Measurements from ENCODE around the gene PSMB3.
A peak's percentile ranks its signal among the peaks of the same experiment; 100 is the strongest.

Gene PSMB3

GRCh38 chr17:38727736-38728135 lies 24.8 kb upstream of the PSMB3 start (continued):
- TF ChIP-seq, protein P1, sequence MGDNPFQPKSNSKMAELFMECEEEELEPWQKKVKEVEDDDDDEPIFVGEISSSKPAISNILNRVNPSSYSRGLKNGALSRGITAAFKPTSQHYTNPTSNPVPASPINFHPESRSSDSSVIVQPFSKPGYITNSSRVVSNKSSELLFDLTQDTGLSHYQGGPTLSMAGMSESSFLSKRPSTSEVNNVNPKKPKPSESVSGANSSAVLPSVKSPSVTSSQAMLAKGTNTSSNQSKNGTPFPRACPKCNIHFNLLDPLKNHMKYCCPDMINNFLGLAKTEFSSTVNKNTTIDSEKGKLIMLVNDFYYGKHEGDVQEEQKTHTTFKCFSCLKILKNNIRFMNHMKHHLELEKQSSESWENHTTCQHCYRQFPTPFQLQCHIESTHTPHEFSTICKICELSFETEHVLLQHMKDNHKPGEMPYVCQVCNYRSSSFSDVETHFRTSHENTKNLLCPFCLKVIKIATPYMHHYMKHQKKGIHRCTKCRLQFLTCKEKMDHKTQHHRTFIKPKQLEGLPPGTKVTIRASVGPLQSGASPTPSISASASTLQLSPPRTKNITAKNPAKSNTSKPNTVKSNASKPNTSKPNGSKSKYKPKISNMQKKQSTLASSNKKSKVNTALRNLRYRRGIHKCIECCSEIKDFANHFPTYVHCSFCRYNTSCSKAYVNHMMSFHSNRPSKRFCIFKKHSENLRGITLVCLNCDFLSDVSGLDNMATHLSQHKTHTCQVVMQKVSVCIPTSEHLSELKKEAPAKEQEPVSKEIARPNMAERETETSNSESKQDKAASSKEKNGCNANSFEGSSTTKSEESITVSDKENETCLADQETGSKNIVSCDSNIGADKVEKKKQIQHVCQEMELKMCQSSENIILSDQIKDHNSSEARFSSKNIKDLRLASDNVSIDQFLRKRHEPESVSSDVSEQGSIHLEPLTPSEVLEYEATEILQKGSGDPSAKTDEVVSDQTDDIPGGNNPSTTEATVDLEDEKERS (tag by site-specific recombination; IDR thresholded peaks at IDR 0.05): no peak
- TF ChIP-seq, protein P2, sequence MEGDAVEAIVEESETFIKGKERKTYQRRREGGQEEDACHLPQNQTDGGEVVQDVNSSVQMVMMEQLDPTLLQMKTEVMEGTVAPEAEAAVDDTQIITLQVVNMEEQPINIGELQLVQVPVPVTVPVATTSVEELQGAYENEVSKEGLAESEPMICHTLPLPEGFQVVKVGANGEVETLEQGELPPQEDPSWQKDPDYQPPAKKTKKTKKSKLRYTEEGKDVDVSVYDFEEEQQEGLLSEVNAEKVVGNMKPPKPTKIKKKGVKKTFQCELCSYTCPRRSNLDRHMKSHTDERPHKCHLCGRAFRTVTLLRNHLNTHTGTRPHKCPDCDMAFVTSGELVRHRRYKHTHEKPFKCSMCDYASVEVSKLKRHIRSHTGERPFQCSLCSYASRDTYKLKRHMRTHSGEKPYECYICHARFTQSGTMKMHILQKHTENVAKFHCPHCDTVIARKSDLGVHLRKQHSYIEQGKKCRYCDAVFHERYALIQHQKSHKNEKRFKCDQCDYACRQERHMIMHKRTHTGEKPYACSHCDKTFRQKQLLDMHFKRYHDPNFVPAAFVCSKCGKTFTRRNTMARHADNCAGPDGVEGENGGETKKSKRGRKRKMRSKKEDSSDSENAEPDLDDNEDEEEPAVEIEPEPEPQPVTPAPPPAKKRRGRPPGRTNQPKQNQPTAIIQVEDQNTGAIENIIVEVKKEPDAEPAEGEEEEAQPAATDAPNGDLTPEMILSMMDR (tag by site-specific recombination; IDR thresholded peaks at IDR 0.05): no peak
- no peak for TF ChIP-seq ATF2 (tag by site-specific recombination; IDR thresholded peaks at IDR 0.05; ENCODE audit: low read depth)

DNA sequence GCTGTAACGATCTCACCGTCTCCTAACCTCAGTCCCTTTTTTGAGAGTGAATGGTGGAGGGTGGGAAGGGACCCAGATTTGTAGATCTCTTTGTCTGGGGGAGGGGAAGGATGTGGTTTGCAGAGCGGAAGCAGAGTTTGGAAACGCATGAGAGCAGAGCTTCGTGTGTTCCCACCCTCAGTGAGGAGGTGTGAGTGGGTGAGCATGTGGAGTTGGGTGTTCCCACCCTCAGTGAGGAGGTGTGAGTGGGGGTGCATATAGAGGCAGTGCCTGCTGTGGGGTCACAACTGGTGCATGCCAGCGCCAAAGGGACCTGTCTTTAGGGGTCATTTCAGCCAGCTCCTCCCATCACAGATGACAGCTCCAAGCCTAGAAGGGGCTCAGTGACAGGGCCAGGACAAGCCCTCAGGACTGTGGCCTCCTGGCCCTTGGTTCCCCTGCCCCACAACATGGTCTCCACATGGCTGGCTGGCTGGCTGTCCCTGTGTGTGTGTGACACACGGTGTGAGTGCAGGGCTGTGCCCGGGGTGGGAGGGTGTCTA lies 24.2 kb upstream of the PSMB3 start:
- no peak overlapping the region for H3K27ac ChIP-seq (ENCODE audit: extremely low read depth, low read depth, low read length)
- ChIA-PET POLR2A (interaction anchor here (0.6 to 3.5 kb wide), 10 partner anchors 8 to 68 kb away, joined by 3 to 23 read pairs (median 4); partner anchors contain the start of gene PSMB3), CTCF (interaction anchor here (0.6 to 2.8 kb wide), 8 partner anchors 10 to 71 kb away, joined by 3 to 14 read pairs (median 4); no protein-coding TSS in a partner anchor)
- H3K9me3 ChIP-seq (ENCODE audit: control insufficient read depth, insufficient read depth, low read depth, low read length): no peaks in the 10 kb centered on the region
- peaks cover 10 to 36% of the 10 kb centered on the region in 2 experiments for H3K36me3 ChIP-seq (ENCODE audit: control insufficient read depth in 2 of 2, insufficient read depth in 1 of 2, low read length in 2 of 2)
- no peak overlapping the region for H3K4me3 ChIP-seq (ENCODE audit: low read depth, low read length)
- peaks cover 5% of the 10 kb centered on the region for H3K4me1 ChIP-seq (ENCODE audit: control insufficient read depth, insufficient read depth, low read length)
- TF ChIP-seq ZNF449 (tag by site-specific recombination; IDR thresholded peaks at IDR 0.05): no peak
- no peak for TF ChIP-seq ZNF239 (tag by site-specific recombination; IDR thresholded peaks at IDR 0.05)
- TF ChIP-seq, protein P3, sequence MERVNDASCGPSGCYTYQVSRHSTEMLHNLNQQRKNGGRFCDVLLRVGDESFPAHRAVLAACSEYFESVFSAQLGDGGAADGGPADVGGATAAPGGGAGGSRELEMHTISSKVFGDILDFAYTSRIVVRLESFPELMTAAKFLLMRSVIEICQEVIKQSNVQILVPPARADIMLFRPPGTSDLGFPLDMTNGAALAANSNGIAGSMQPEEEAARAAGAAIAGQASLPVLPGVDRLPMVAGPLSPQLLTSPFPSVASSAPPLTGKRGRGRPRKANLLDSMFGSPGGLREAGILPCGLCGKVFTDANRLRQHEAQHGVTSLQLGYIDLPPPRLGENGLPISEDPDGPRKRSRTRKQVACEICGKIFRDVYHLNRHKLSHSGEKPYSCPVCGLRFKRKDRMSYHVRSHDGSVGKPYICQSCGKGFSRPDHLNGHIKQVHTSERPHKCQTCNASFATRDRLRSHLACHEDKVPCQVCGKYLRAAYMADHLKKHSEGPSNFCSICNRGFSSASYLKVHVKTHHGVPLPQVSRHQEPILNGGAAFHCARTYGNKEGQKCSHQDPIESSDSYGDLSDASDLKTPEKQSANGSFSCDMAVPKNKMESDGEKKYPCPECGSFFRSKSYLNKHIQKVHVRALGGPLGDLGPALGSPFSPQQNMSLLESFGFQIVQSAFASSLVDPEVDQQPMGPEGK (tag by site-specific recombination; IDR thresholded peaks at IDR 0.05): peak; percentile 26; the same call in 1 of the 2 replicates
- no peak for TF ChIP-seq ZNF146 (tag by site-specific recombination; IDR thresholded peaks at IDR 0.05)
- TF ChIP-seq ZNF391 (tag by site-specific recombination; IDR thresholded peaks at IDR 0.05; ENCODE audit: borderline replicate concordance, low read depth): no peak
- TF ChIP-seq ZNF416 (tag by site-specific recombination; IDR thresholded peaks at IDR 0.05): no peak
- TF ChIP-seq, protein P4, sequence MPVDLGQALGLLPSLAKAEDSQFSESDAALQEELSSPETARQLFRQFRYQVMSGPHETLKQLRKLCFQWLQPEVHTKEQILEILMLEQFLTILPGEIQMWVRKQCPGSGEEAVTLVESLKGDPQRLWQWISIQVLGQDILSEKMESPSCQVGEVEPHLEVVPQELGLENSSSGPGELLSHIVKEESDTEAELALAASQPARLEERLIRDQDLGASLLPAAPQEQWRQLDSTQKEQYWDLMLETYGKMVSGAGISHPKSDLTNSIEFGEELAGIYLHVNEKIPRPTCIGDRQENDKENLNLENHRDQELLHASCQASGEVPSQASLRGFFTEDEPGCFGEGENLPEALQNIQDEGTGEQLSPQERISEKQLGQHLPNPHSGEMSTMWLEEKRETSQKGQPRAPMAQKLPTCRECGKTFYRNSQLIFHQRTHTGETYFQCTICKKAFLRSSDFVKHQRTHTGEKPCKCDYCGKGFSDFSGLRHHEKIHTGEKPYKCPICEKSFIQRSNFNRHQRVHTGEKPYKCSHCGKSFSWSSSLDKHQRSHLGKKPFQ (tag by site-specific recombination; IDR thresholded peaks at IDR 0.05): peak; percentile 95
- no peak for TF ChIP-seq ZFP69B (tag by site-specific recombination; IDR thresholded peaks at IDR 0.05)
- TF ChIP-seq SCRT1 (tag by site-specific recombination; IDR thresholded peaks at IDR 0.05; ENCODE audit: borderline replicate concordance): no peak
- TF ChIP-seq SP2 (tag by site-specific recombination; IDR thresholded peaks at IDR 0.05): 0 out of 2 replicates have a peak, but pooled peaks have one; percentile 7
- peak; percentile 49; the same call in 1 of the 2 replicates for TF ChIP-seq ZNF600 (tag by site-specific recombination; IDR thresholded peaks at IDR 0.05)
- TF ChIP-seq EGR2 (tag by site-specific recombination; IDR thresholded peaks at IDR 0.05; ENCODE audit: low read depth): peak; percentile 91
- TF ChIP-seq, protein P5, sequence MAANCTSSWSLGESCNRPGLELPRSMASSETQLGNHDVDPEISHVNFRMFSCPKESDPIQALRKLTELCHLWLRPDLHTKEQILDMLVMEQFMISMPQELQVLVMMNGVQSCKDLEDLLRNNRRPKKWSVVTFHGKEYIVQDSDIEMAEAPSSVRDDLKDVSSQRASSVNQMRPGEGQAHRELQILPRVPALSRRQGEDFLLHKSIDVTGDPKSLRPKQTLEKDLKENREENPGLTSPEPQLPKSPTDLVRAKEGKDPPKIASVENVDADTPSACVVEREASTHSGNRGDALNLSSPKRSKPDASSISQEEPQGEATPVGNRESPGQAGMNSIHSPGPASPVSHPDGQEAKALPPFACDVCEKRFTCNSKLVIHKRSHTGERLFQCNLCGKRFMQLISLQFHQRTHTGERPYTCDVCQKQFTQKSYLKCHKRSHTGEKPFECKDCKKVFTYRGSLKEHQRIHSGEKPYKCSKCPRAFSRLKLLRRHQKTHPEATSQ (tag by site-specific recombination; IDR thresholded peaks at IDR 0.05): no peak
- TF ChIP-seq GLI2 (tag by site-specific recombination; IDR thresholded peaks at IDR 0.05; ENCODE audit: borderline replicate concordance, low read depth): no peak
- no peak for TF ChIP-seq PRDM4 (tag by site-specific recombination; IDR thresholded peaks at IDR 0.05)
- peak; percentile 96 for TF ChIP-seq ZFHX2 (tag by site-specific recombination; conservative IDR thresholded peaks at IDR 0.05)

Data from HEK293 (cell line).